Measurements from ENCODE around the gene SORCS2.

DNA sequence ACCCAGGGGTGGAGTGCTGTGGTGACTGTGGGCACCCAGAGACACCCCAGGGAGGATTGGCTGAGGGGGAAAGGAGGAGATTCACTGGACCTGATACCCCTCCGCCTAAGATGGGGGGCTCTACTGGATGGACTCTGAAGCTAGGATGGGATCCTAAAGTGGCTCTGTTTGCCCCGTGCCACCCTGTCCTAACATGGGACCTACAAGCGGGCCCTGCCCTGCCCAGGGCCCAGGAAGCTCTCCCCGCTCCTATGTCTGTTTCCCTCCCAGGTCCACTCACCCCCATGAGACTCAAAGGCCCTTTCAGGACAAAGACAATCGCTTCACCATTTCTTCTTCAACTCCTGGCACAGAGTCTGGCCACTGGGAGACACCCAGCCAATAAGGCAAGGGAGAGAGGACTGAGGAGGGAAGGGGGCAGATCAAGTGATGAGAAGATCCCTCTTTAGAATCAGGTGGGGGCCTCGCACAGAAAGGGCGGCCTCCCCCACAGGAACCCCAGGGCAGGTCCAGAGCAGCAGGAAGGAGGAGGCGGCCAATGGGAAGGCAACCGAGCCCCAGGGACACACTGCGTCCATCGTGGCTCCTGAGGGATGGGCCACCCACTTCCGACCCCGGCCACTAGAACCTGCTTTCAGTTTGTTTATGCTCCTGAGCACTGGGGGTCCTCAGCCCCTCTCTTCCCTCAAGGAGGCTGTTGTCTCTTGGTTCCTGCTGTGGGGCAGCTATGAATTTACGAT lies 592.0 kb downstream of the SORCS2 start:
- TF ChIP-seq, protein P1, sequence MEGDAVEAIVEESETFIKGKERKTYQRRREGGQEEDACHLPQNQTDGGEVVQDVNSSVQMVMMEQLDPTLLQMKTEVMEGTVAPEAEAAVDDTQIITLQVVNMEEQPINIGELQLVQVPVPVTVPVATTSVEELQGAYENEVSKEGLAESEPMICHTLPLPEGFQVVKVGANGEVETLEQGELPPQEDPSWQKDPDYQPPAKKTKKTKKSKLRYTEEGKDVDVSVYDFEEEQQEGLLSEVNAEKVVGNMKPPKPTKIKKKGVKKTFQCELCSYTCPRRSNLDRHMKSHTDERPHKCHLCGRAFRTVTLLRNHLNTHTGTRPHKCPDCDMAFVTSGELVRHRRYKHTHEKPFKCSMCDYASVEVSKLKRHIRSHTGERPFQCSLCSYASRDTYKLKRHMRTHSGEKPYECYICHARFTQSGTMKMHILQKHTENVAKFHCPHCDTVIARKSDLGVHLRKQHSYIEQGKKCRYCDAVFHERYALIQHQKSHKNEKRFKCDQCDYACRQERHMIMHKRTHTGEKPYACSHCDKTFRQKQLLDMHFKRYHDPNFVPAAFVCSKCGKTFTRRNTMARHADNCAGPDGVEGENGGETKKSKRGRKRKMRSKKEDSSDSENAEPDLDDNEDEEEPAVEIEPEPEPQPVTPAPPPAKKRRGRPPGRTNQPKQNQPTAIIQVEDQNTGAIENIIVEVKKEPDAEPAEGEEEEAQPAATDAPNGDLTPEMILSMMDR (IDR thresholded peaks at IDR 0.05), result no peak
- no peak for TF ChIP-seq POLR2AphosphoS5 (IDR thresholded peaks at IDR 0.05)
- TF ChIP-seq POLR2A (IDR thresholded peaks at IDR 0.05), result no peak
